Left colon (tissue), 2 donors: ENCODE measurements around the gene DHX9. TPM values are rescaled to one million over a fixed set of nuclear protein-coding genes. Genes with fewer than 3 reads are reported as not detected.
A peak's percentile ranks its signal among the peaks of the same experiment; 100 is the strongest.

Source experiments
- ATAC-seq: fragments of 200-7000 bp; cut with Tn5 transposase; one replicate; pipeline ENCODE4 v1.9.1; 2020; ENCODE audit warnings: mild to moderate bottlenecking, moderate library complexity
- DNase-seq, 2 donors: peaks; one replicate each; pipeline ENCODE4 v3.0.0-alpha.2; 2020
- intact Hi-C, 2 donors: fragments of 100-400 bp; cut with DNase I in 1 of 2; cut with micrococcal nuclease in 1 of 2; formaldehyde crosslinking; loops; one replicate each; pipeline versions ENCODE4 v1.11.2 to v1.14.0; 2022; cut with DNase I, micrococcal nuclease
- total RNA-seq, 2 donors: library from RNA; stranded (reverse); fragmentation: NEBNext Ultra II Directional; extraction: Animal tissue kit (Norgen Biotek cat#: 25700); gene quantifications; one replicate each; pipeline ENCODE4 v1.2.1, GENCODE V29; 2021
- donor health status: DM: no; HTN: no; CAD: no.
- donor health status: DM: yes; HTN: yes; CAD: no.

DHX9 gene
- total RNA-seq, 2 donors from 2014 or later = 92.4 to 95.8 TPM

- intact Hi-C loops = no loop called here
- ATAC-seq (no peak), DNase-seq (no peak)
Measured at GRCh38 chr1:182833271-182833670, 5.9 kb upstream of the DHX9 start.

- intact Hi-C loops = no loop called here
- ATAC-seq (no peak), DNase-seq (no peak)
Measured at GRCh38 chr1:182834326-182834725, 4.8 kb upstream of the DHX9 start.

- DNase-seq = no peak
- intact Hi-C loops = no loop called here
- ATAC-seq = no peak
Measured at GRCh38 chr1:182835806-182836205, 3.3 kb upstream of the DHX9 start.

- ATAC-seq = no peak
- no peak for DNase-seq
- intact Hi-C loops = no loop called here
Measured at GRCh38 chr1:182841368-182841988, 2.3 kb downstream of the DHX9 start.

- DNase-seq (no peak), ATAC-seq (no peak)
- intact Hi-C loops = no loop called here
Measured at GRCh38 chr1:182842265-182842664, 3.1 kb downstream of the DHX9 start.

- DNase-seq (no peak), ATAC-seq (no peak)
- intact Hi-C loops = no loop called here
Measured at GRCh38 chr1:182845379-182845778, 6.2 kb downstream of the DHX9 start.

GRCh38 chr1:182845894-182846293 is 6.7 kb downstream of the DHX9 start:
- no peak for ATAC-seq
- intact Hi-C loops = no loop called here
- DNase-seq = no peak

- no peak for DNase-seq
- ATAC-seq = no peak
- intact Hi-C loops = no loop called here
Measured at GRCh38 chr1:182847105-182847504, 8.0 kb downstream of the DHX9 start.

- ATAC-seq = no peak
- no peak for DNase-seq
- intact Hi-C loops = no loop called here
Measured at GRCh38 chr1:182848736-182849135, 9.6 kb downstream of the DHX9 start.

- DNase-seq (no peak), ATAC-seq (no peak)
- intact Hi-C loops = no loop called here
Measured at GRCh38 chr1:182850319-182850718, 11.2 kb downstream of the DHX9 start.

- ATAC-seq (no peak), DNase-seq (no peak)
- intact Hi-C loops = no loop called here
Measured at GRCh38 chr1:182851825-182852224, 12.7 kb downstream of the DHX9 start.

- intact Hi-C loops = no loop called here
- ATAC-seq (no peak), DNase-seq (no peak)
Measured at GRCh38 chr1:182855911-182856310, 16.8 kb downstream of the DHX9 start.

GRCh38 chr1:182857212-182857611 is 18.1 kb downstream of the DHX9 start:
- no peak for DNase-seq
- intact Hi-C loops = no loop called here

GRCh38 chr1:182860658-182861057 is 21.5 kb downstream of the DHX9 start:
- intact Hi-C loops = no loop called here
- no peak for ATAC-seq
- no peak for DNase-seq

More at GRCh38 chr1:182857212-182857611, 18.1 kb downstream of the DHX9 start:
- no peak for ATAC-seq

GRCh38 chr1:182861994-182862393 is 22.8 kb downstream of the DHX9 start:
- DNase-seq = no peak
- intact Hi-C loops = no loop called here
- no peak for ATAC-seq

GRCh38 chr1:182862827-182863226 is 23.7 kb downstream of the DHX9 start:
- intact Hi-C loops = no loop called here
- DNase-seq = no peak
- no peak for ATAC-seq

- intact Hi-C loops = no loop called here
- DNase-seq (no peak), ATAC-seq (no peak)
Measured at GRCh38 chr1:182863940-182864339, 24.8 kb downstream of the DHX9 start.

GRCh38 chr1:182867861-182868260 is 28.7 kb downstream of the DHX9 start:
- ATAC-seq = no peak
- DNase-seq = no peak
- intact Hi-C loops = no loop called here

GRCh38 chr1:182869241-182869666 is 30.1 kb downstream of the DHX9 start:
- ATAC-seq (peak; percentile 15), DNase-seq (no peak)
- intact Hi-C loops = no loop called here

GRCh38 chr1:182872881-182873280 is 33.7 kb downstream of the DHX9 start:
- DNase-seq = no peak
- intact Hi-C loops = no loop called here
- ATAC-seq = no peak

- intact Hi-C loops = no loop called here
- no peak for ATAC-seq
- no peak for DNase-seq
Measured at GRCh38 chr1:182875889-182876288, 36.7 kb downstream of the DHX9 start.
